ENCODE results near the gene PHLDB3.
"Not testable (repeated sequence)": the region's sequence is repeated elsewhere in the genome, so short reads cannot be mapped to it uniquely, and the experiment has no call there.

The PHLDB3 gene

DNA sequence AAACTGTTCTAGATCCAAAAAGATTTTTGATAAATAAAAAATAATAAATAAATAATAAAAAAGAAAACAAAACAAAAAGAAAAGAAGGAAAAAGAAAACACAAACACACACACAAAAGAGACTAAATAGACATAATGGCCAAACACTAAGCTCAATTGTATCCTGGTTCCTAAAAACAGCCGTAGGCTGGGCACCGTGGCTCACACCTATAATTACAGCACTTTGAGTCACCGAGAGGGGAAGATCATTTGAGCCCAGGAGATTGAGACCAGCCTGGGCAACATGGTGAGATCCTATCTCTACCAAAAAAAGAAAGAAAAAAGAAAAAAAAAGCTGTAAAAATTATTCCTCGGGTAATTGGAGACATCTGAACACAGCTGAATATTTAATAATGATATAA lies 13.5 kb upstream of the PHLDB3 start:
- no peaks in the 10 kb centered on the region for H3K9me3 Mint-ChIP-seq
- TF ChIP-seq, protein P1, sequence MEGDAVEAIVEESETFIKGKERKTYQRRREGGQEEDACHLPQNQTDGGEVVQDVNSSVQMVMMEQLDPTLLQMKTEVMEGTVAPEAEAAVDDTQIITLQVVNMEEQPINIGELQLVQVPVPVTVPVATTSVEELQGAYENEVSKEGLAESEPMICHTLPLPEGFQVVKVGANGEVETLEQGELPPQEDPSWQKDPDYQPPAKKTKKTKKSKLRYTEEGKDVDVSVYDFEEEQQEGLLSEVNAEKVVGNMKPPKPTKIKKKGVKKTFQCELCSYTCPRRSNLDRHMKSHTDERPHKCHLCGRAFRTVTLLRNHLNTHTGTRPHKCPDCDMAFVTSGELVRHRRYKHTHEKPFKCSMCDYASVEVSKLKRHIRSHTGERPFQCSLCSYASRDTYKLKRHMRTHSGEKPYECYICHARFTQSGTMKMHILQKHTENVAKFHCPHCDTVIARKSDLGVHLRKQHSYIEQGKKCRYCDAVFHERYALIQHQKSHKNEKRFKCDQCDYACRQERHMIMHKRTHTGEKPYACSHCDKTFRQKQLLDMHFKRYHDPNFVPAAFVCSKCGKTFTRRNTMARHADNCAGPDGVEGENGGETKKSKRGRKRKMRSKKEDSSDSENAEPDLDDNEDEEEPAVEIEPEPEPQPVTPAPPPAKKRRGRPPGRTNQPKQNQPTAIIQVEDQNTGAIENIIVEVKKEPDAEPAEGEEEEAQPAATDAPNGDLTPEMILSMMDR (IDR thresholded peaks at IDR 0.05): no peak
- H3K27me3 Mint-ChIP-seq (ENCODE audit: low read depth, poor library complexity): no peaks in the 10 kb centered on the region
- H3K27ac Mint-ChIP-seq: no peak overlapping the region
- peaks cover 11% of the 10 kb centered on the region for H3K4me1 Mint-ChIP-seq
- no peak for DNase-seq
- H3K4me3 Mint-ChIP-seq: no peak overlapping the region
- H3K36me3 Mint-ChIP-seq (ENCODE audit: low read depth): peaks cover 24% of the 10 kb centered on the region

DNA sequence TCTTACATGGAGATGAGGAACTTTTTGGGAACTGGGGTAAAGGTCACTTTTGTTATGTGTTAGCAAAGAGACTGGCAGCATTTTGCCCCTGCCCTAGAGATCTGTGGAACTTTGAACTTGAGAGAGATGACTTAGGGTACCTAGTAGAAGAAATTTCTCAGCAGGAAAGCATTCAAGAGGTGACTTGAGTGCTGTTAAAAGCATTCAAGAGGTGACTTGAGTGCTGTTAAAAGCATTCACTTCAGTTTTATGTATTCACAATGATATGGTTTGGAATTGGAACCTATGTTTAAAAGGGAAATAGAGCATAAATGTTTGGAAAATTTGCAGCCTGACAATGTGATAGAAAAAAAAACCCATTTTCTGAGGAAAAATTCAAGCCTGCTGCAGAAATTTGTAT lies 7.9 kb upstream of the PHLDB3 start:
- H3K4me1 Mint-ChIP-seq; H3K27ac Mint-ChIP-seq; H3K27me3 Mint-ChIP-seq (ENCODE audit: low read depth, poor library complexity): not testable (repeated sequence)

DNA sequence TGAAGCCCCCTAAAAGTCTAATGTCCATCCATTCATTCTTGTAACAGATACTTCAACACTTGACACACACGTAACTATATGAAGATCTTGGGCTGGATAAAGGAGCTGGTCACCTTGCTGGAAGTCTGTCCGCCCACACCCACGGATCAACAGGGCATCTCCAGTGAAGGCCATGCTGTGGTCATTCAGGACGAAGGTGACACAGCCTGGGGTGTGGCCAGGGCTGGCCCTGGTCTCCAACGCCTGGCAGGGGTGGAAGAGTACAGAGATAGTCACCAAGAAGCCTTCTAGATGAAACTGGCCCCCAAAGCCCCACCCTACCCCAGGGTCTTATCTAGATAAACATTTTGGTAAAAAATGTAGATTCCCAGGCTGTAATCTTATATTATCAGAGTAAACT lies 6.8 kb upstream of the PHLDB3 start:
- H3K27me3 Mint-ChIP-seq (ENCODE audit: low read depth, poor library complexity): peaks cover 6% of the 10 kb centered on the region
- H3K36me3 Mint-ChIP-seq (ENCODE audit: low read depth): peaks cover 61% of the 10 kb centered on the region
- TF ChIP-seq, protein P1 (IDR thresholded peaks at IDR 0.05): no peak
- no peak overlapping the region for H3K4me3 Mint-ChIP-seq
- H3K27ac Mint-ChIP-seq: no peak overlapping the region
- H3K4me1 Mint-ChIP-seq: no peaks in the 10 kb centered on the region
- peaks cover 7% of the 10 kb centered on the region for H3K9me3 Mint-ChIP-seq
- no peak for DNase-seq

More for the DNA sequence above, 7.9 kb upstream of the PHLDB3 start:
- H3K9me3 Mint-ChIP-seq, DNase-seq, H3K4me3 Mint-ChIP-seq: not testable (repeated sequence)
- H3K36me3 Mint-ChIP-seq (ENCODE audit: low read depth): peaks cover 61% of the 10 kb centered on the region

- peaks cover 58% of the 10 kb centered on the region for H3K36me3 Mint-ChIP-seq (ENCODE audit: low read depth)
Measured at GRCh38 chr19:43510713-43511112, 6.2 kb upstream of the PHLDB3 start.

GRCh38 chr19:43507880-43508279 lies 3.3 kb upstream of the PHLDB3 start:
- H3K27ac Mint-ChIP-seq: peak overlapping the region; percentile 92
- H3K4me3 Mint-ChIP-seq: no peak overlapping the region
- DNase-seq: no peak
- peaks cover 19% of the 10 kb centered on the region for H3K4me1 Mint-ChIP-seq
- peaks cover 7% of the 10 kb centered on the region for H3K9me3 Mint-ChIP-seq
- peaks cover 28% of the 10 kb centered on the region for H3K27me3 Mint-ChIP-seq (ENCODE audit: low read depth, poor library complexity)
- TF ChIP-seq, protein P1 (IDR thresholded peaks at IDR 0.05): no peak
- peaks cover 48% of the 10 kb centered on the region for H3K36me3 Mint-ChIP-seq (ENCODE audit: low read depth)

More at GRCh38 chr19:43510713-43511112, 6.2 kb upstream of the PHLDB3 start:
- Mint-ChIP-seq H3K27me3 (ENCODE audit: low read depth, poor library complexity) (peaks cover 10% of the 10 kb centered on the region), H3K27ac (no peak overlapping the region), H3K4me3 (no peak overlapping the region), H3K4me1 (no peaks in the 10 kb centered on the region), H3K9me3 (peaks cover 7% of the 10 kb centered on the region)
- TF ChIP-seq, protein P1 (IDR thresholded peaks at IDR 0.05): no peak
- DNase-seq: no peak

GRCh38 chr19:43506629-43507028 lies 2.1 kb upstream of the PHLDB3 start:
- TF ChIP-seq, protein P1 (IDR thresholded peaks at IDR 0.05): no peak
- Mint-ChIP-seq H3K36me3 (ENCODE audit: low read depth) (peaks cover 37% of the 10 kb centered on the region), H3K27ac (no peak overlapping the region), H3K4me3 (no peak overlapping the region), H3K9me3 (no peaks in the 10 kb centered on the region), H3K27me3 (ENCODE audit: low read depth, poor library complexity) (peaks cover 40% of the 10 kb centered on the region), H3K4me1 (peaks cover 28% of the 10 kb centered on the region)
- no peak for DNase-seq

All from nephron progenitor cell (in vitro differentiated cells).